ENCODE measurements around the gene PLXNA4. TPM values are rescaled to one million over a fixed set of nuclear protein-coding genes. Genes with fewer than 3 reads are reported as not detected.

PLXNA4 gene
- total RNA-seq, 4 donors from 2014 or later, result 4.8 to 19.7 (median 10.7) TPM

- peaks cover 0 to 21% (median 0%) of the 10 kb centered on the region in 3 donors for H3K4me1 ChIP-seq
- ATAC-seq, result no peak
- H3K4me3 ChIP-seq, result no peak overlapping the region
- H3K27me3 ChIP-seq, result no peaks in the 10 kb centered on the region
- WGBS, 2 donors (ENCODE audit: low coverage in 1 of 2), result 71% methylated on average over 3 of the region's 6 CpGs; no CpG with 5 or more reads in 1 of the 2 donors
- no peaks in the 10 kb centered on the region for H3K36me3 ChIP-seq
- no peak overlapping the region for H3K27ac ChIP-seq
- TF ChIP-seq POLR2A (IDR thresholded peaks at IDR 0.05) (no peak), POLR2AphosphoS5 (IDR thresholded peaks at IDR 0.05) (no peak), EP300 (IDR thresholded peaks at IDR 0.05) (no peak)
- TF ChIP-seq, protein P1, sequence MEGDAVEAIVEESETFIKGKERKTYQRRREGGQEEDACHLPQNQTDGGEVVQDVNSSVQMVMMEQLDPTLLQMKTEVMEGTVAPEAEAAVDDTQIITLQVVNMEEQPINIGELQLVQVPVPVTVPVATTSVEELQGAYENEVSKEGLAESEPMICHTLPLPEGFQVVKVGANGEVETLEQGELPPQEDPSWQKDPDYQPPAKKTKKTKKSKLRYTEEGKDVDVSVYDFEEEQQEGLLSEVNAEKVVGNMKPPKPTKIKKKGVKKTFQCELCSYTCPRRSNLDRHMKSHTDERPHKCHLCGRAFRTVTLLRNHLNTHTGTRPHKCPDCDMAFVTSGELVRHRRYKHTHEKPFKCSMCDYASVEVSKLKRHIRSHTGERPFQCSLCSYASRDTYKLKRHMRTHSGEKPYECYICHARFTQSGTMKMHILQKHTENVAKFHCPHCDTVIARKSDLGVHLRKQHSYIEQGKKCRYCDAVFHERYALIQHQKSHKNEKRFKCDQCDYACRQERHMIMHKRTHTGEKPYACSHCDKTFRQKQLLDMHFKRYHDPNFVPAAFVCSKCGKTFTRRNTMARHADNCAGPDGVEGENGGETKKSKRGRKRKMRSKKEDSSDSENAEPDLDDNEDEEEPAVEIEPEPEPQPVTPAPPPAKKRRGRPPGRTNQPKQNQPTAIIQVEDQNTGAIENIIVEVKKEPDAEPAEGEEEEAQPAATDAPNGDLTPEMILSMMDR (IDR thresholded peaks at IDR 0.05), result no peak
- H3K9me3 ChIP-seq, result no peaks in the 10 kb centered on the region
Measured at GRCh38 chr7:132518839-132519173, 57.5 kb downstream of the PLXNA4 start.

GRCh38 chr7:132518102-132518838 is 58.0 kb downstream of the PLXNA4 start:
- TF ChIP-seq POLR2A (IDR thresholded peaks at IDR 0.05), result no peak
- no peak for TF ChIP-seq POLR2AphosphoS5 (IDR thresholded peaks at IDR 0.05)
- no peak for TF ChIP-seq EP300 (IDR thresholded peaks at IDR 0.05)
- TF ChIP-seq, protein P1 (IDR thresholded peaks at IDR 0.05), result peak in 1 of 4 experiments; percentile 19
- no peaks in the 10 kb centered on the region for H3K27me3 ChIP-seq
- H3K27ac ChIP-seq, result no peak overlapping the region
- 83 to 87% methylated on average over 6 to 8 of the region's 11 CpGs for WGBS, 2 donors (ENCODE audit: low coverage in 1 of 2)
- H3K36me3 ChIP-seq, result no peaks in the 10 kb centered on the region
- no peak for ATAC-seq
- H3K9me3 ChIP-seq, result no peaks in the 10 kb centered on the region
- peaks cover 0 to 21% (median 0%) of the 10 kb centered on the region in 3 donors for H3K4me1 ChIP-seq
- no peak overlapping the region for H3K4me3 ChIP-seq

- peak; percentile 76 for ATAC-seq
- Histone ChIP-seq H3K9me3 (no peaks in the 10 kb centered on the region), H3K27me3 (no peaks in the 10 kb centered on the region), H3K4me3 (no peak overlapping the region), H3K36me3 (no peaks in the 10 kb centered on the region), H3K4me1 (peaks cover 0 to 21% (median 0%) of the 10 kb centered on the region in 3 donors), H3K27ac (no peak overlapping the region)
- TF ChIP-seq EP300 (IDR thresholded peaks at IDR 0.05), result no peak
- TF ChIP-seq, protein P1 (IDR thresholded peaks at IDR 0.05), result no peak
- peak; percentile 47 for TF ChIP-seq POLR2AphosphoS5 (IDR thresholded peaks at IDR 0.05)
- no peak for TF ChIP-seq POLR2A (IDR thresholded peaks at IDR 0.05)
- WGBS, 2 donors (ENCODE audit: low coverage in 1 of 2), result 59 to 79% methylated on average over 4 of the region's 5 CpGs
Measured at GRCh38 chr7:132516042-132516840, 60.0 kb downstream of the PLXNA4 start.

DNA sequence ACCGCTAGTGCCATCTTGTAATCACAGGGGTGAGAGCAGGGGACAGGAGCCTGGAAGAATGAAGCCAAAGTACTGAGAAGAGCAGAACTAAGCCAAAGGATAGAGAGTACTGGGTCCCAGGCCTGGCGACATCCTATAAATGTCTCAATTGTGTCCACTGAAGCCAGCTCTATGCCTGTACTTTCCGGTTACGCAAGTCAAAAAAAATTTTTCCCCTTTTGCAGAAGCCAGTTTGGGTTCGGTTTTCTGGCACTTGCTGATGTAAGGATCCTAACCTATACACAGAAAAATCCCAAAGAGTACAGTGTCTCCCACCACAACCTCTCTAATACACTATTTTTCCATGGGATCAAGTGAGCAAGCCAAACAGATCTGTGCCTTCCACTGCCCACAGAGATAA is 61.1 kb downstream of the PLXNA4 start:
- TF ChIP-seq POLR2AphosphoS5 (IDR thresholded peaks at IDR 0.05) (no peak), POLR2A (IDR thresholded peaks at IDR 0.05) (no peak), EP300 (IDR thresholded peaks at IDR 0.05) (no peak)
- TF ChIP-seq, protein P1 (IDR thresholded peaks at IDR 0.05), result no peak
- H3K27me3 ChIP-seq, result no peaks in the 10 kb centered on the region
- WGBS, 2 donors (ENCODE audit: low coverage in 1 of 2), result 94% methylated on average over 5 of the region's 5 CpGs
- no peaks in the 10 kb centered on the region for H3K9me3 ChIP-seq
- H3K36me3 ChIP-seq, result no peaks in the 10 kb centered on the region
- peaks cover 0 to 15% (median 0%) of the 10 kb centered on the region in 3 donors for H3K4me1 ChIP-seq
- H3K4me3 ChIP-seq, result no peak overlapping the region
- H3K27ac ChIP-seq, result no peak overlapping the region
- ATAC-seq, result no peak

Data from gastroesophageal sphincter (tissue), 4 donors.